GM12891 (cell line): Measurements from ENCODE around the gene POLA1.
A peak's percentile ranks its signal among the peaks of the same experiment; 100 is the strongest.

ENCODE experiments used
- DNase-seq: peaks from one replicate; pipeline ENCODE4 v3.0.0; 2011; ENCODE audit warnings: low spot score; ENCODE audit not compliant: insufficient read length
- FAIRE-seq: peaks from 2 replicates; lab custom pipeline; 2011; peaks lifted over from hg19 to GRCh38; lab: Jason Lieb, UNC
- PAX5 ChIP-seq: IDR thresholded peaks from 2 replicates; pipeline ENCODE4 v1.6.1; 2011; ENCODE audit warnings: low read length, moderate library complexity, mild to moderate bottlenecking; ENCODE audit not compliant: insufficient read depth, severe bottlenecking
- POLR2A ChIP-seq: IDR thresholded peaks from 2 replicates; pipeline ENCODE4 v1.6.1; 2011; ENCODE audit warnings: low read depth, low read length, control low read depth
- POLR2AphosphoS5 ChIP-seq: IDR thresholded peaks from 2 replicates; pipeline ENCODE4 v1.6.1; 2011; ENCODE audit warnings: low read depth, low read length, control low read depth
- POU2F2 ChIP-seq: IDR thresholded peaks from 2 replicates; pipeline ENCODE4 v1.6.1; 2011; ENCODE audit warnings: low read depth, mild to moderate bottlenecking, control low read depth, low read length, moderate library complexity
- SPI1 ChIP-seq: IDR thresholded peaks from 2 replicates; pipeline ENCODE4 v1.6.1; 2011; ENCODE audit warnings: low read depth, low read length, control low read depth
- TAF1 ChIP-seq: IDR thresholded peaks from 2 replicates; pipeline ENCODE4 v1.6.1; 2011; ENCODE audit warnings: low read depth, low read length, control low read depth

POLA1 gene

DNA sequence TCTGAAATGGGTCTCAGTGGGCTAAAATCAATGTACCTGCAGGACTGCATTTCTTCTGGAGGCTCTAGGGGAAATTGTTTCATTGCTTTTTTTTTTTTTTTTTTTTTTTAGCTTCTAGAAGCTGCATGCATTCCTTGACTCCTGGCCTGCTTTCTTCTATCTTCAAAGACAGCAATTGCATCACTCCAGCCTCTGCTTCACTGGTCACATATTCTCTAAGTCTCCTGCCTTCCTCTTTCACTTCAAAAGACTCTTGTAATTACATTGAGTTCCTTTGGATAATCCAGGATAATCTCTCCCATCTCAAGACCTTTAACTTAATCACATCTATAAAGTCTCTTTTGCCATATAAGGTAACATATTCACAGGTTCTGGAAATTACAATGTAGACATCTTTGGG lies 35.3 kb upstream of the POLA1 start:
- DNase-seq (no peak), FAIRE-seq (no peak)
- TF ChIP-seq TAF1 (no peak), POLR2A (no peak), POU2F2 (no peak), POLR2AphosphoS5 (no peak), SPI1 (no peak), PAX5 (no peak)

GRCh38 chrX:24659106-24659505 lies 34.6 kb upstream of the POLA1 start:
- DNase-seq (no peak), FAIRE-seq (no peak)
- TF ChIP-seq POLR2AphosphoS5 (no peak), POLR2A (no peak), TAF1 (no peak), POU2F2 (no peak), SPI1 (no peak), PAX5 (no peak)

- TF ChIP-seq POLR2A: no peak
- no peak for TF ChIP-seq PAX5
- TF ChIP-seq POU2F2: no peak
- no peak for TF ChIP-seq TAF1
- TF ChIP-seq POLR2AphosphoS5: no peak
- TF ChIP-seq SPI1: no peak
- FAIRE-seq (peak; percentile 51), DNase-seq (no peak)
Measured at GRCh38 chrX:24659646-24660045, 34.1 kb upstream of the POLA1 start.

- TF ChIP-seq POLR2A (no peak), POU2F2 (no peak), SPI1 (no peak), POLR2AphosphoS5 (no peak), PAX5 (no peak), TAF1 (no peak)
Measured at GRCh38 chrX:24661292-24661691, 32.4 kb upstream of the POLA1 start.

GRCh38 chrX:24662352-24662751 lies 31.4 kb upstream of the POLA1 start:
- TF ChIP-seq SPI1 (no peak), PAX5 (no peak), POLR2AphosphoS5 (no peak)
- FAIRE-seq: no peak
- DNase-seq: no peak

More at GRCh38 chrX:24661292-24661691, 32.4 kb upstream of the POLA1 start:
- DNase-seq (no peak), FAIRE-seq (no peak)

DNA sequence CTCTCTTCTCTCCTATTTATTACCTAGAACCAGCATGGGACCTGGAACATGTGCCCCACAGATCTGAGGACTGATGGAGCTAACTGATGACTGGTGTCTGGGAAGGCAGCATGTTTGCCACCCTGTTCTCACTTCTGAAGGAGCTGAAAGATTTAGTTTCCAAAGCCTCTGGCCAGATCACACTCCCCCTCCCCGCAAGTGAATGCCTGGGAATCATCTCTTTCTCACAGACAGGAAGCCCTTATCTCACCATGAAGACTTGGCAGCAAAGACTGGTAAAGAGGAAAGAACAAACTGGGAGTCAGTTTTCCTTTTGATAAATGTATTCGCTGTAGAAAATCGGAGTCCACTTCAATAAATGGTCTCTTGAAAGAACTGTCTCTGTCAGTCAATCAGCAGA lies 25.6 kb upstream of the POLA1 start:
- no peak for DNase-seq
- no peak for FAIRE-seq
- TF ChIP-seq POLR2AphosphoS5 (no peak), SPI1 (no peak), TAF1 (no peak), PAX5 (no peak), POLR2A (no peak), POU2F2 (no peak)

DNA sequence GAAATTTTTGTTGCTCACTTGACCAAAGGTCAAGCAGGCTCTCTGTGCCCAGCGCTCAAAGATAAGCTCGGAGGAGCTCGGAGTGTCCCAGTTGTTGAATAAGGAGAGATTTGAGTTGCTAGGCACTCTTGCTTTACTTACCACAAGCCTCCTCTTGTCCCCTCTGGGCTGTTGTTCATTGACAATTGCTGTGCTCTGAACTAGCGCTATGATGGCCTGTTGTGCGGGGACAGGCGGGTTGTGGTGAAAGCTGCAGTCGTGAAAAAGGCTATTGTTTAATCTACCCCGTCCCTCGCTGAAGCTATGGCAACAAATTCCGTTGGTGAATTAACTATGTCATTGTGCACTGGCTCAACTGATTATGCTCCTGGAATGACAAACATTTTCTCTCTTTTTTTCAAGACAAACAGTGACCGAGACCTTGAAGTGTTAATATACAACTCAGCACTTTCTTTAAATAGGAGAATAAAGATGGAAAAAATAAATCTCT lies 21.0 kb upstream of the POLA1 start:
- FAIRE-seq: no peak
- TF ChIP-seq POU2F2 (no peak), TAF1 (no peak), SPI1 (no peak), PAX5 (no peak), POLR2AphosphoS5 (no peak), POLR2A (no peak)

DNA sequence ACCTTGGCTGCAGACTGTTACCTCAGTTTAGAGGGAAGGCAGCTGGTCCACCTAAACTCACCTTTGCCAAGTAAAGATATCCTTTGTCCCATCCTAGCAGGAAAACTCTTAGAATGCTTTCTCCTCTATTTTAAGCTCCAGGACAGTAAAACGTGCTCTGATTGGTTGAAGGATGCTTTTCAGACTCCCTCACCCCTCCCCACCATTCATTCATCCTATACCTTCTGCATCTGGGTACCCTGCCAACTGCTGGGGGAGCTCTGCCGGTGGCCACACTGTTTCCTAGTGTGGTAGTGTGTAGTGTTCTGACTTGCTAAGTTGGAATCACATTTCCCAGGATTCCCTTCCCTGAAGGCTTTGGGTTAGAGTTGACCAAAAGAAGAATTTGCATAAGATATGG lies 20.3 kb upstream of the POLA1 start:
- TF ChIP-seq SPI1 (no peak), PAX5 (no peak), POU2F2 (no peak), POLR2AphosphoS5 (no peak), TAF1 (no peak), POLR2A (no peak)
- no peak for DNase-seq
- FAIRE-seq: no peak

More for the DNA sequence above, 21.0 kb upstream of the POLA1 start:
- DNase-seq: no peak

DNA sequence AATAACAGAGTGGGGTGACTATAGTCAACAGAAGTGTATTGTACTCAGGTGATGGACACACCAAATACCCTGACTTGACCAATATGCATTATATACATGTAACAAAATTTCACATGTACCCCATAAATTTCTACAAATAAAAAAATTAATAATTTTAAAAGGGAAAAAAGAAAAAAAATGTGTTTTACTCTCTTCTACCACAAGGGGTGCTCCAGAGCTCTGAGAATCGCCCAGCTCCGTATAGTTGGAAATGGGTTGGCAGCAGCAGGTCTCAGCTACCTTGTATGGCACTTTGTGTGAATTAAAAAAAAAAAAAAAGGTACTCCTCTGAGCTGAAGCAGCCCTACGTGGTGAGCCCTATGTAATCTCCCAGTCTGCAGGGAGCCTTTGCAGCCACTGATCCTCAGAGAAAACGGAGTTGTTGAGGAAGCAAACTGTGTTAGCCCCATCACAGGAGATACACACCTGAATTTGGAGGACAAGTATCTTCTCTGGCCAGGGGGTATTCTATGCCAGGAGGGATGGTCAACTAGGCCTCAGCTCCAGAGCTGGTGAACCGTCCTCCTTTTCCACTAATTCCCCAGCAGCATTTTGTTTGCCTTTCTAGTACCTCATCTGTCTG lies 17.2 kb upstream of the POLA1 start:
- TF ChIP-seq POU2F2: no peak
- no peak for TF ChIP-seq SPI1
- no peak for TF ChIP-seq TAF1
- TF ChIP-seq POLR2A: no peak
- no peak for TF ChIP-seq POLR2AphosphoS5
- no peak for TF ChIP-seq PAX5
- FAIRE-seq (peak; percentile 63), DNase-seq (no peak)
